Sigmoid colon (tissue), 7 donors: Measurements from ENCODE around the gene PIGZ. TPM values are rescaled to one million over a fixed set of nuclear protein-coding genes. Genes with fewer than 3 reads are reported as not detected.
A peak's percentile ranks its signal among the peaks of the same experiment; 100 is the strongest.

Experiments
- DNase-seq: peaks from one replicate; pipeline ENCODE4 v3.0.0-alpha.2; 2019
- H3K27ac ChIP-seq, 4 donors: fragments of 200-600 bp; sonication (generic); one replicate each; pipeline ENCODE4 v1.5.1; 2016 to 2019; ENCODE audit warnings: mild to moderate bottlenecking in 1 of 4
- H3K27me3 ChIP-seq, 3 donors: fragments of 200-600 bp; sonication (generic); one replicate each; pipeline ENCODE4 v1.5.1; 2019; ENCODE audit warnings: mild to moderate bottlenecking in 1 of 3
- H3K36me3 ChIP-seq, 4 donors: fragments of 200-600 bp; sonication (generic); one replicate each; pipeline ENCODE4 v1.5.1; 2016 to 2019
- H3K4me1 ChIP-seq, 4 donors: fragments of 200-600 bp; sonication (generic); one replicate each; pipeline ENCODE4 v1.5.1; 2017 to 2019
- H3K4me3 ChIP-seq, 4 donors: fragments of 200-600 bp; sonication (generic); one replicate each; pipeline ENCODE4 v1.5.1; 2017 to 2019; ENCODE audit warnings: mild to moderate bottlenecking in 2 of 4, moderate library complexity in 1 of 4
- H3K9me3 ChIP-seq, 4 donors: fragments of 200-600 bp in 3 of 4; sonication (generic) in 3 of 4; one replicate each; pipeline versions ENCODE4 v1.5.1 to v1.6.1; 2013 to 2019
- CTCF ChIP-seq, 4 experiments: fragments of 450-650 bp in 3 of 4; fragments of 200-600 bp in 1 of 4; IDR thresholded peaks; one replicate each; pipeline ENCODE4 v1.5.1; 2016 to 2019; ENCODE audit warnings: antibody characterized with exemption in 4 of 4, mild to moderate bottlenecking in 3 of 4, moderate library complexity in 2 of 4
- EP300 ChIP-seq, 4 donors: sonication (generic); formaldehyde crosslinking; IDR thresholded peaks; one replicate each; pipeline ENCODE4 v1.6.1; 2017; ENCODE audit warnings: antibody characterized with exemption in 4 of 4
- POLR2A ChIP-seq, 2 donors: fragments of 450-650 bp; IDR thresholded peaks; one replicate each; pipeline ENCODE4 v1.6.1; 2016; ENCODE audit warnings: antibody characterized with exemption in 2 of 2, mild to moderate bottlenecking in 2 of 2, moderate library complexity in 2 of 2
- POLR2AphosphoS5 ChIP-seq, 4 donors: sonication (generic); formaldehyde crosslinking; IDR thresholded peaks; one replicate each; pipeline ENCODE4 v1.6.1; 2017; ENCODE audit warnings: antibody characterized with exemption in 4 of 4
- WGBS, 2 donors: extraction: QIAGEN DNeasy Blood & Tissue Kit; methylation state at CpG; one replicate each; pipeline ENCODE4 v1.1.7; 2013; 5-methylcytosine and 5-hydroxymethylcytosine counted together
- intact Hi-C: fragments of 100-400 bp; cut with DNase I; formaldehyde crosslinking; loops from one replicate; pipeline ENCODE4 v1.15.1; 2023
- polyA plus RNA-seq, 3 donors: library from polyadenylated mRNA; stranded (reverse); fragments of 200-250 nt; gene quantifications; one replicate each; pipeline ENCODE4 v1.2.3, GENCODE V29; 2013
- total RNA-seq, 4 donors: library from RNA; depleted of rRNA; stranded (reverse); fragments of >200 nt; gene quantifications; one replicate each; pipeline ENCODE4 v1.1.0, GENCODE V29; 2016
- donor health status: healthy with polysubstance abuse.
- donor health status: Bipolar disorder and iron deficiency.
- donor health status: healthy.

The PIGZ gene
- total and polyA plus RNA-seq, 7 donors = 8.6 to 60.8 (median 23.4) TPM

DNA sequence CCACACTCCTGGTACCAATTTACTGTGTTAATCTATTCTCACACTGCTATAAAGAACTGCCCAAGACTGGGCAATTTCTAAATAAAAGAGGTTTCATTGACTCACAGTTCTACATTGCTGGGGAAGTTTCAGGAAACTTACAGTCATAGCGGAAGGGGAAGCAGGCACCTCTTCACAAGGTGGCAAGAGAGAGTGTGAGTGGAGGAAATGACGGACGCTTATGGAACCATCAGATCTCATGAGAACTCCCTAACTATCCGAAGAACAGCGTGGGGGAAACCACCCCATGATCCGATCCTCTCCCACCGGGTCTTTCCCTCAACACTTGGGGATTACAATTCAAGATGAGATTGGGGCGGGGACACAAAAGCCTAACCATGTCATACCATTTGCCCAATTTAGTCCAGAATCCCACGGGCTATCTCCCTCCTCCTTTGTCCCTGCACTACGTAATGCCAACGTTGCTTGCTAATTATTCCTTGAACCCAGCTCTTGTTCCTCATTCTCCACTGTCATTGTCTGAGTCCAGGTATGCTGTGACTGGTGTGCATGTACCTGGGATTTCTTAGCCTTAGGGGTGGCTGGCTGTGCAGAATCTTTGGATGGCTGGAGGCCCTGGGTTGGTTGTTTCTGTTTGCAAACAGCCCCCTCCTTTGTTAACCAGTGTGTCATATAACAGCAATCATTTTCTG, 3.4 kb downstream of the PIGZ start:
- H3K4me3 ChIP-seq = no peak overlapping the region
- TF ChIP-seq POLR2AphosphoS5 (IDR thresholded peaks at IDR 0.05) (no peak), CTCF (IDR thresholded peaks at IDR 0.05) (no peak), EP300 (IDR thresholded peaks at IDR 0.05) (no peak), POLR2A (IDR thresholded peaks at IDR 0.05) (no peak)
- H3K9me3 ChIP-seq = no peaks in the 10 kb centered on the region
- intact Hi-C loops = no loop called here
- H3K4me1 ChIP-seq = peaks cover 0 to 16% (median 11%) of the 10 kb centered on the region in 4 donors
- peak; percentile 4 for DNase-seq
- 93 to 94% methylated on average over 11 of the region's 11 CpGs for WGBS, 2 donors
- H3K27me3 ChIP-seq = no peaks in the 10 kb centered on the region
- no peak overlapping the region for H3K27ac ChIP-seq
- H3K36me3 ChIP-seq = no peaks in the 10 kb centered on the region

DNA sequence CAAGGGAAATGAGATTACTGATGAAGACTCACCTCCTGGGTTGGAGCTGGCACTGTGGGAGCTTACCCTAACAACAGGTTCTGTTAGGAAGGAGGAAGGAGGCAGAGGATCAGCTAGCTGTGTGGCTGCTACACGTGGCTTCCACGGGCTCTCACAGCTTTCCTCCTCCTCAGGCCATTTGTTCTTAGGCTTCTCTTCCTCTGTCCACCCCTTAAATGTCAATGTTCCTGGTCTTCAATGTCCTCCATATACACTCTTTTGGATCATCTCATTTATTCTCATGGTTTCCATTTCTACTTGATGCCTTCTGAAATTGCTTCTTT, 5.0 kb downstream of the PIGZ start:
- 74 to 78% methylated on average over 2 of the region's 2 CpGs for WGBS, 2 donors
- H3K27ac ChIP-seq = no peak overlapping the region

DNA sequence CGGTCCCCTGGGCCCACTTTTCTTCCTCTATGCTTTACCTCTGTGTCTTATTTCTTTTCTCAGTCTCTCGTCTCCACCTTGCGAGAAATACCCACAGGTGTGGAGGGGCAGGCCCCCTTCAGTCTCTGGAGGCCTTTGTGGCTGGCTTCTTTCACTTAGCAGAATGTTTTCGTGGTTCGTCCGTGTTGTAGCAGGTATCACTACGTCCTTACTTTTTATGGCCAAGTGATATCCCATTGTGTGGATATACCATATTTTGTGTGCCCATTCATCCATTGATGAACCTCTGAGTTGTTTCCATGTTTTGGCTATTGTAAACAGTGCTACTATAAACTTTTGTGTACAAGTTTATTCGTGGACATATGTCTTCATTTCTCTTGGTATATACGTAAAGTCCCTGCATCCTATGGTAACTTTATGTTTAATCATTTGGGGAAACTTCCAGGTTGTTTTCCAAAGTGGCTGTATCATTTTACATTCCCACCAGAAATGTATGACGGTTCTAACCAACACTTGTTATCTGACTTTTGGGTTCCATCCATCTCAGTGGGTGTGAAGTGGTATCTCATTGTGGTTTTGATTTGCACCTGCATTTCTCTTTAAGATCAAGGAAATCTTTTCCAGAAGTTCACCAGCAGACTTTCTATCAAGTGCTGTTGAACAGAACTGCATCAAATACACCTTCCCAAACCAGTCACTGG, 5.6 kb downstream of the PIGZ start:
- 41 to 63% methylated on average over 10 of the region's 10 CpGs for WGBS, 2 donors
- no peak for TF ChIP-seq POLR2AphosphoS5 (IDR thresholded peaks at IDR 0.05)
- TF ChIP-seq EP300 (IDR thresholded peaks at IDR 0.05) = no peak
- TF ChIP-seq POLR2A (IDR thresholded peaks at IDR 0.05) = no peak
- TF ChIP-seq CTCF (IDR thresholded peaks at IDR 0.05) = no peak
- H3K27me3 ChIP-seq = no peaks in the 10 kb centered on the region
- H3K36me3 ChIP-seq = no peaks in the 10 kb centered on the region
- no peak overlapping the region for H3K27ac ChIP-seq
- H3K4me3 ChIP-seq = no peak overlapping the region
- H3K4me1 ChIP-seq = peaks cover 0 to 12% (median 9%) of the 10 kb centered on the region in 4 donors
- DNase-seq = no peak
- no peaks in the 10 kb centered on the region for H3K9me3 ChIP-seq
- intact Hi-C loops = no loop called here

More for the DNA sequence above, 5.0 kb downstream of the PIGZ start:
- Histone ChIP-seq H3K36me3 (no peaks in the 10 kb centered on the region), H3K27me3 (no peaks in the 10 kb centered on the region), H3K9me3 (no peaks in the 10 kb centered on the region), H3K4me3 (no peak overlapping the region), H3K4me1 (peaks cover 0 to 16% (median 11%) of the 10 kb centered on the region in 4 donors)
- intact Hi-C loops = no loop called here
- TF ChIP-seq EP300 (IDR thresholded peaks at IDR 0.05) = no peak
- no peak for TF ChIP-seq POLR2AphosphoS5 (IDR thresholded peaks at IDR 0.05)
- TF ChIP-seq CTCF (IDR thresholded peaks at IDR 0.05) = no peak
- TF ChIP-seq POLR2A (IDR thresholded peaks at IDR 0.05) = no peak
- DNase-seq = no peak

DNA sequence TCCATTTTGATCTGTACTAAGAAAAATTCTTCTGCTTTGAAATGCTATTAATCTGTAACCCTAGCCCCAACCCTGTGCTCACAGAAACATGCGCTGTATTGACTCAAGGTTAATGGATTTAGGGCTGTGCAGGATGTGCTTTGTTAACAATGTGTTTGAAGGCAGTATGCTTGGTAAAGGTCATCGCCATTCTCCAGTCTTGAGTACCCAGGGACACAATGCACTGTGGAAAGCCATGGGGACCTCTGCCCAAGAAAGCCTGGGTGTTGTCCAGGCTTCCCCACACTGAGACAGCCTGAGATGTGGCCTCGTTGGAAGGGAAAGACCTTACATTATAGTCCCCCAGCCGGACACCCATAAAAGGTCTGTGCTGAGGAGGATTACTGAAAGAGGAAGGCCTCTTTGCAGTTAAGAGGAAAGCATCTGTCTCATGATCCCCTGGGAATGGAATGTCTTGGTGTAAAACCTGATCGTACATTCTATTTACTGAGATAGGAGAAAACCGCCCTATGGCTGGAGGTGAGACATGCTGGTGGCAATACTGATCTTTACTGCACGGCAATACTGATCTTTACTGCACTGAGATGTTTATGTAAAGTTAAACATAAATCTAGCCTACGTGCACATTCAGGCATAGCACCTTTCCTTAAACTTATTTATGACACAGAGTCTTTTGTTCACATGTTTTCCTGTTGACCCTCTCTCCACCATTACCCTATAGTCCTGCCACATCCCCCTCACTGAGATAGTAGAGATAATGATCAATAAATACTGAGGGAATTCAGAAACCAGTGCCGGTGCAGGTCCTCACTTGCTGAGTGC, 6.3 kb downstream of the PIGZ start:
- TF ChIP-seq POLR2AphosphoS5 (IDR thresholded peaks at IDR 0.05) (no peak), POLR2A (IDR thresholded peaks at IDR 0.05) (no peak), CTCF (IDR thresholded peaks at IDR 0.05) (no peak), EP300 (IDR thresholded peaks at IDR 0.05) (no peak)
- intact Hi-C loops = no loop called here
- Histone ChIP-seq H3K27ac (no peak overlapping the region), H3K9me3 (no peaks in the 10 kb centered on the region), H3K27me3 (no peaks in the 10 kb centered on the region), H3K36me3 (no peaks in the 10 kb centered on the region), H3K4me1 (peaks cover 0 to 4% (median 1%) of the 10 kb centered on the region in 4 donors), H3K4me3 (no peak overlapping the region)
- WGBS, 2 donors = 15 to 53% methylated on average over 9 of the region's 9 CpGs
- no peak for DNase-seq
